Ishikawa (cell line): Measurements from ENCODE around the gene RHOB.

Experiments
- EP300 ChIP-seq: IDR thresholded peaks from 2 replicates; pipeline ENCODE4 v1.6.1; 2012; ENCODE audit warnings: borderline replicate concordance
- FOXM1 ChIP-seq: IDR thresholded peaks from 2 replicates; pipeline ENCODE4 v1.6.1; 2012; ENCODE audit warnings: low read depth, borderline replicate concordance
- NFIC ChIP-seq: IDR thresholded peaks from 2 replicates; pipeline ENCODE4 v1.6.1; 2012
- YY1 ChIP-seq: IDR thresholded peaks from 2 replicates; pipeline ENCODE4 v1.6.1; 2012; ENCODE audit warnings: low read depth
- TF ChIP-seq, protein P1 (sequence below): IDR thresholded peaks from 2 replicates; pipeline ENCODE4 v1.6.1; 2012; ENCODE audit warnings: low read depth, mild to moderate bottlenecking

DNA sequence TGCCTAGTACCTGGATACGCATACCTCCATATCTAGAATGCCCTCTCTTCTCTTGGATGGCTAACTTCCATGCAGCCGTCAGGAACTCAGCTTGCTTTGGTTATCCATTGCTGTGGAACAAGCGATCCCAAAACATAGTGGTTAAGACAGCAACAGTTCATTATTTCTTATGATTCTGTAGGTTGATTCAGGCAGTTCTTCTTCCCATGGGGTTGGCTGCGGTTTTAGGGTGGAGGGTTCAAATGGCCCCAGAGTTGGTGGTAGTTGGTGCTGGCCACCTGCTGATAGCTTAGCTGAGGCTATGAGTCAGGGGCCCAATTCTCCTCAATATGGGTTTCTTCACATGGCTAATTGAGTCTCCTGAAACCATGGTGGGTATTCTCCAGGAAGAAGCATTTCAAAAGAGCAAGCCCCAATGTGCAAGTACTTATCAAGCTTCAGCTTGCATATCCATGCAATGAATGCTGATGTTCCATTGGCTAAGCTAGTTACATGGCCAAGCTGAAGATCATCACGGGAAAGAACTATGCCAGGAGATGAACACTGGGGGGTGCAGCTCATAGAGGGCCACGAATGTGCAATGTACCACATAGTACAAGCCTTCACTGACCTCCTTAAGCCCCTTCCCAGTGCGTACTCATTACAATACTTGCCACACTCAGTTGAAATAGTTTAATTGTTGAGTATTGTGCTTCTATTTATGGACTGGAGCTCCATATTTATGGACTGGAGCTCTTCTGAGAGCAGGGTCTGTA, 10.0 kb upstream of the RHOB start:
- TF ChIP-seq, protein P1, sequence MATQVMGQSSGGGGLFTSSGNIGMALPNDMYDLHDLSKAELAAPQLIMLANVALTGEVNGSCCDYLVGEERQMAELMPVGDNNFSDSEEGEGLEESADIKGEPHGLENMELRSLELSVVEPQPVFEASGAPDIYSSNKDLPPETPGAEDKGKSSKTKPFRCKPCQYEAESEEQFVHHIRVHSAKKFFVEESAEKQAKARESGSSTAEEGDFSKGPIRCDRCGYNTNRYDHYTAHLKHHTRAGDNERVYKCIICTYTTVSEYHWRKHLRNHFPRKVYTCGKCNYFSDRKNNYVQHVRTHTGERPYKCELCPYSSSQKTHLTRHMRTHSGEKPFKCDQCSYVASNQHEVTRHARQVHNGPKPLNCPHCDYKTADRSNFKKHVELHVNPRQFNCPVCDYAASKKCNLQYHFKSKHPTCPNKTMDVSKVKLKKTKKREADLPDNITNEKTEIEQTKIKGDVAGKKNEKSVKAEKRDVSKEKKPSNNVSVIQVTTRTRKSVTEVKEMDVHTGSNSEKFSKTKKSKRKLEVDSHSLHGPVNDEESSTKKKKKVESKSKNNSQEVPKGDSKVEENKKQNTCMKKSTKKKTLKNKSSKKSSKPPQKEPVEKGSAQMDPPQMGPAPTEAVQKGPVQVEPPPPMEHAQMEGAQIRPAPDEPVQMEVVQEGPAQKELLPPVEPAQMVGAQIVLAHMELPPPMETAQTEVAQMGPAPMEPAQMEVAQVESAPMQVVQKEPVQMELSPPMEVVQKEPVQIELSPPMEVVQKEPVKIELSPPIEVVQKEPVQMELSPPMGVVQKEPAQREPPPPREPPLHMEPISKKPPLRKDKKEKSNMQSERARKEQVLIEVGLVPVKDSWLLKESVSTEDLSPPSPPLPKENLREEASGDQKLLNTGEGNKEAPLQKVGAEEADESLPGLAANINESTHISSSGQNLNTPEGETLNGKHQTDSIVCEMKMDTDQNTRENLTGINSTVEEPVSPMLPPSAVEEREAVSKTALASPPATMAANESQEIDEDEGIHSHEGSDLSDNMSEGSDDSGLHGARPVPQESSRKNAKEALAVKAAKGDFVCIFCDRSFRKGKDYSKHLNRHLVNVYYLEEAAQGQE, result no peak
- TF ChIP-seq NFIC (no peak), FOXM1 (no peak), YY1 (no peak), EP300 (no peak)
